IMR-90 (cell line): Measurements from ENCODE around the gene RBBP7. TPM values are rescaled to one million over a fixed set of nuclear protein-coding genes. Genes with fewer than 3 reads are reported as not detected.

Experiments used
- ATAC-seq: fragments of 200-7000 bp; cut with Tn5 transposase; 2 replicates; pipeline ENCODE4 v1.9.1; 2020; ENCODE audit warnings: low read depth, mild to moderate bottlenecking, moderate library complexity
- BruUV-seq: library from RNA; stranded (reverse); fragments of 400-500 nt; replicated peaks from 2 replicates; lab custom pipeline; 2021; lab: Mats Ljungman, UMichigan
- CTCF ChIA-PET: fragments of 300-600 bp; formaldehyde crosslinking; extraction: SDS; loops from one replicate; lab custom pipeline; 2021; ENCODE audit warnings: antibody characterized with exemption; lab: Yijun Ruan, JAX
- POLR2A ChIA-PET: fragments of 300-600 bp; sonication (Branson Sonifier 250); formaldehyde crosslinking; loops from one replicate; lab custom pipeline; 2022; ENCODE audit warnings: antibody characterized with exemption; ENCODE audit not compliant: unreplicated experiment; lab: Charles Lee
- DNase-seq: peaks from one replicate; pipeline ENCODE4 v3.0.0; 2013
- H2AFZ ChIP-seq: replicated peaks from 2 replicates; pipeline ENCODE3; 2013; ENCODE audit warnings: low read length, mild to moderate bottlenecking; ENCODE audit not compliant: poor library complexity
- H2AK5ac ChIP-seq: 2 replicates; pipeline ENCODE4 v1.6.1; 2013; ENCODE audit warnings: low read depth, low read length, inconsistent platforms
- H2AK9ac ChIP-seq: replicated peaks from 2 replicates; pipeline ENCODE3; 2013; ENCODE audit warnings: mild to moderate bottlenecking, low read depth, low read length, moderate library complexity; ENCODE audit not compliant: poor library complexity
- H2BK120ac ChIP-seq: 2 replicates; pipeline ENCODE4 v1.6.1; 2013; ENCODE audit warnings: low read depth, low read length, inconsistent platforms
- H2BK15ac ChIP-seq: 3 replicates; pipeline ENCODE4 v1.6.1; 2013; ENCODE audit warnings: low read depth, low read length, inconsistent platforms
- H2BK20ac ChIP-seq: 2 replicates; pipeline ENCODE4 v1.6.1; 2013; ENCODE audit warnings: low read depth, mild to moderate bottlenecking, inconsistent platforms, low read length, moderate library complexity
- H2BK5ac ChIP-seq: 2 replicates; pipeline ENCODE4 v1.6.1; 2013; ENCODE audit warnings: mild to moderate bottlenecking, low read depth, low read length, inconsistent platforms; ENCODE audit not compliant: poor library complexity, severe bottlenecking
- H3K14ac ChIP-seq: replicated peaks from 2 replicates; pipeline ENCODE4 v1.6.1; 2013; ENCODE audit warnings: low read depth, low read length, inconsistent platforms
- H3K18ac ChIP-seq: 2 replicates; pipeline ENCODE4 v1.6.1; 2013; ENCODE audit warnings: low read depth, low read length, control low read depth
- H3K23ac ChIP-seq: 2 replicates; pipeline ENCODE4 v1.6.1; 2013; ENCODE audit warnings: low read depth, low read length, inconsistent platforms
- H3K27ac ChIP-seq: 2 replicates; pipeline ENCODE4 v1.5.1; 2013; ENCODE audit warnings: mild to moderate bottlenecking, control low read depth, low read length; ENCODE audit not compliant: insufficient read depth
- H3K27me3 ChIP-seq: 2 replicates; pipeline ENCODE4 v1.6.1; 2013; ENCODE audit warnings: low read length; ENCODE audit not compliant: control insufficient read depth, insufficient read depth
- H3K36me3 ChIP-seq: 2 replicates; pipeline ENCODE4 v1.6.1; 2013; ENCODE audit warnings: low read length, mixed read lengths; ENCODE audit not compliant: control insufficient read depth, insufficient read depth
- H3K4ac ChIP-seq: 2 replicates; pipeline ENCODE4 v1.6.1; 2013; ENCODE audit warnings: low read depth, low read length, inconsistent platforms
- H3K4me1 ChIP-seq: 2 replicates; pipeline ENCODE4 v1.6.1; 2013; ENCODE audit warnings: low read length, mixed read lengths; ENCODE audit not compliant: control insufficient read depth, insufficient read depth
- H3K4me2 ChIP-seq: 2 replicates; pipeline ENCODE4 v1.6.1; 2013; ENCODE audit warnings: low read depth, mild to moderate bottlenecking, control low read depth, low read length, moderate library complexity
- H3K4me3 ChIP-seq: 2 replicates; pipeline ENCODE4 v1.5.1; 2013; ENCODE audit warnings: low read depth, mild to moderate bottlenecking, control low read depth, low read length, moderate library complexity; ENCODE audit not compliant: insufficient read depth
- H3K56ac ChIP-seq: 2 replicates; pipeline ENCODE4 v1.6.1; 2013; ENCODE audit warnings: low read length, inconsistent platforms; ENCODE audit not compliant: insufficient read depth; ENCODE audit errors: extremely low read depth
- H3K79me1 ChIP-seq, 2 experiments: 2 replicates each; pipeline ENCODE4 v1.6.1; 2013; ENCODE audit warnings: low read length in 2 of 2, inconsistent platforms in 1 of 2, low read depth in 1 of 2
- H3K9ac ChIP-seq: 2 replicates; pipeline ENCODE4 v1.6.1; 2013; ENCODE audit warnings: low read depth, low read length, control low read depth
- H3K9me1 ChIP-seq: 2 replicates; pipeline ENCODE4 v1.6.1; 2013; ENCODE audit warnings: low read length, inconsistent platforms; ENCODE audit not compliant: insufficient read depth
- H3K9me3 ChIP-seq: 2 replicates; pipeline ENCODE4 v1.6.1; 2013; ENCODE audit warnings: low read length; ENCODE audit not compliant: control insufficient read depth, insufficient read depth
- H4K20me1 ChIP-seq: 2 replicates; pipeline ENCODE4 v1.6.1; 2013; ENCODE audit warnings: low read length, inconsistent platforms; ENCODE audit not compliant: insufficient read depth
- H4K5ac ChIP-seq: 2 replicates; pipeline ENCODE4 v1.6.1; 2013; ENCODE audit warnings: mild to moderate bottlenecking, low read depth, low read length, control low read depth
- H4K8ac ChIP-seq, 2 experiments: 2 replicates each; pipeline ENCODE4 v1.6.1; 2013; ENCODE audit warnings: low read depth in 2 of 2, low read length in 2 of 2, control low read depth in 1 of 2, inconsistent platforms in 1 of 2
- H4K91ac ChIP-seq: 2 replicates; pipeline ENCODE4 v1.6.1; 2013; ENCODE audit warnings: low read depth, low read length, inconsistent platforms; ENCODE audit not compliant: insufficient read depth
- BHLHE40 ChIP-seq: fragments of 150-350 bp; IDR thresholded peaks from 2 replicates; pipeline ENCODE4 v1.6.1; 2016; ENCODE audit warnings: mild to moderate bottlenecking, low read depth, low read length
- CEBPB ChIP-seq: IDR thresholded peaks from 2 replicates; pipeline ENCODE4 v1.6.1; 2012; ENCODE audit warnings: low read depth, low read length, improper control_type of control experiment
- CTCF ChIP-seq: conservative IDR thresholded peaks from 2 replicates; pipeline ENCODE4 v1.5.1; 2012; ENCODE audit warnings: mild to moderate bottlenecking, low read depth, low read length, improper control_type of control experiment
- ELK1 ChIP-seq: fragments of 150-350 bp; IDR thresholded peaks from 2 replicates; pipeline ENCODE4 v1.6.1; 2016; ENCODE audit warnings: low read depth, mild to moderate bottlenecking, low read length, moderate library complexity, borderline replicate concordance
- FOS ChIP-seq: fragments of 150-350 bp; IDR thresholded peaks from 2 replicates; pipeline ENCODE4 v1.6.1; 2016; ENCODE audit warnings: low read depth, low read length
- MAZ ChIP-seq: IDR thresholded peaks from 2 replicates; pipeline ENCODE4 v1.6.1; 2012; ENCODE audit warnings: low read depth, mild to moderate bottlenecking, low read length, improper control_type of control experiment, moderate library complexity, borderline replicate concordance
- MXI1 ChIP-seq: IDR thresholded peaks from 2 replicates; pipeline ENCODE4 v1.6.1; 2012; ENCODE audit warnings: low read depth, mild to moderate bottlenecking, low read length, moderate library complexity, borderline replicate concordance
- NFE2L2 ChIP-seq: fragments of 150-350 bp; IDR thresholded peaks from 2 replicates; pipeline ENCODE4 v1.6.1; 2016; ENCODE audit warnings: low read depth, mild to moderate bottlenecking, low read length
- POLR2A ChIP-seq: IDR thresholded peaks from 2 replicates; pipeline ENCODE4 v1.6.1; 2012; ENCODE audit warnings: mild to moderate bottlenecking, low read depth, low read length
- RAD21 ChIP-seq: IDR thresholded peaks from 2 replicates; pipeline ENCODE4 v1.6.1; 2012; ENCODE audit warnings: low read length, improper control_type of control experiment
- RCOR1 ChIP-seq: IDR thresholded peaks from 2 replicates; pipeline ENCODE4 v1.6.1; 2012; ENCODE audit warnings: mild to moderate bottlenecking, low read length, improper control_type of control experiment; ENCODE audit not compliant: insufficient replicate concordance
- RFX5 ChIP-seq: IDR thresholded peaks from 2 replicates; pipeline ENCODE4 v1.8.0; 2012; ENCODE audit warnings: low read depth, mild to moderate bottlenecking, low read length, moderate library complexity
- SMC3 ChIP-seq: fragments of 150-350 bp; IDR thresholded peaks from 2 replicates; pipeline ENCODE4 v1.6.1; 2016; ENCODE audit warnings: low read depth, mild to moderate bottlenecking, antibody characterized with exemption, low read length, moderate library complexity
- WGBS, 2 experiments: methylation state at CpG; one replicate each; pipeline versions ENCODE4 v1.1.5 to v1.1.7; 2013; ENCODE audit warnings: missing lambda C conversion rate in 2 of 2; ENCODE audit not compliant: insufficient read length in 1 of 2; ENCODE audit errors: extremely low coverage in 2 of 2; 5-methylcytosine and 5-hydroxymethylcytosine counted together
- dilution Hi-C: fragments of 300-500 bp; cut with HindIII; formaldehyde crosslinking; loops from one replicate; pipeline ENCODE4 v1.14.3; 2018; ENCODE audit warnings: low sequenced_read_pairs; ENCODE audit not compliant: unreplicated experiment
- in situ Hi-C: fragments of 300-500 bp; cut with MboI; formaldehyde crosslinking; loops from 3 replicates; pipeline ENCODE4 v1.14.3; 2019; ENCODE audit warnings: low sequenced_read_pairs, inconsistent platforms, mixed read lengths
- intact Hi-C: fragments of 100-400 bp; cut with micrococcal nuclease; formaldehyde crosslinking; loops from 2 replicates; pipeline ENCODE4 v1.10.0; 2022
- polyA plus RNA-seq, 3 experiments: library from polyadenylated mRNA; depleted of rRNA; stranded (reverse); fragments of >200 nt; gene quantifications; 2 replicates each; pipeline ENCODE4 v1.2.3, GENCODE V29; 2012; ENCODE audit warnings: low replicate concordance in 1 of 3
- total RNA-seq: library from RNA; depleted of rRNA; stranded (reverse); fragments of >200 nt; gene quantifications from 2 replicates; pipeline ENCODE4 v1.2.3, GENCODE V29; 2012

RBBP7 gene
- total and polyA plus RNA-seq, 2 of the 4 experiments (the other 2 are of a cell fraction), result 147 to 149 TPM

- ChIA-PET CTCF (interaction anchor here (0.6 to 0.7 kb wide), 2 partner anchors 49 to 50 kb away, joined by 4 to 5 read pairs; no protein-coding TSS in a partner anchor), POLR2A (no interaction called here)
- H3K9me3 ChIP-seq, result no peaks in the 10 kb centered on the region
- H2BK120ac ChIP-seq, result no peak overlapping the region
- H2AK5ac ChIP-seq, result no peak overlapping the region
- H3K27ac ChIP-seq, result no peak overlapping the region
- in situ Hi-C loops (loop anchor here (25.0 kb wide), 1 partner anchor 845 kb away; no protein-coding TSS in a partner anchor), dilution Hi-C loops (no loop called here), intact Hi-C loops (no loop called here)
- no peak overlapping the region for H2BK20ac ChIP-seq
- H3K9ac ChIP-seq, result no peak overlapping the region
- no peak overlapping the region for H2AFZ ChIP-seq
- no peaks in the 10 kb centered on the region for H4K20me1 ChIP-seq
- peaks cover 5% of the 10 kb centered on the region; the same call in 1 of the 2 replicates for H3K9me1 ChIP-seq
- H3K4me1 ChIP-seq, result peaks cover 11% of the 10 kb centered on the region
- H3K4me2 ChIP-seq, result no peak overlapping the region
- TF ChIP-seq POLR2A (no peak), MXI1 (no peak), SMC3 (no peak), ELK1 (no peak), CTCF (no peak), RAD21 (no peak), FOS (no peak), MAZ (no peak), CEBPB (no peak), NFE2L2 (no peak), RFX5 (no peak), BHLHE40 (no peak), RCOR1 (no peak)
- DNase-seq (no peak), ATAC-seq (no peak)
- no peak overlapping the region for H3K14ac ChIP-seq
- no peak overlapping the region for H3K56ac ChIP-seq
- H3K27me3 ChIP-seq, result no peaks in the 10 kb centered on the region
- H4K8ac ChIP-seq, result no peak overlapping the region
- H3K79me1 ChIP-seq, result peaks cover 2 to 7% of the 10 kb centered on the region in 2 experiments; a peak in 2 of 4 replicates
- H3K18ac ChIP-seq, result no peak overlapping the region
- no peak overlapping the region for H4K91ac ChIP-seq
- no peak overlapping the region for H4K5ac ChIP-seq
- peaks cover 24% of the 10 kb centered on the region for H3K36me3 ChIP-seq
- no peak overlapping the region for H2BK15ac ChIP-seq
- H3K23ac ChIP-seq, result no peak overlapping the region
- no peak overlapping the region for H3K4ac ChIP-seq
- no TSS peak for BruUV-seq
- no CpG with 5 or more reads among the region's 3 CpGs for WGBS, 2 experiments
- H3K4me3 ChIP-seq, result no peak overlapping the region
- H2AK9ac ChIP-seq, result no peak overlapping the region
- no peak overlapping the region for H2BK5ac ChIP-seq
Measured at GRCh38 chrX:16842684-16843083, 27.5 kb downstream of the RBBP7 start.
